HL-60/S4 (cell line): Measurements from ENCODE around the gene TMEM179.

Experiments used
- in situ Hi-C: fragments of 300-500 bp; cut with MboI; formaldehyde crosslinking; loops from 2 replicates; pipeline ENCODE4 v1.14.3; 2022; ENCODE audit warnings: low sequenced_read_pairs

TMEM179 gene

GRCh38 chr14:104558231-104559027 is 46.1 kb downstream of the TMEM179 start:
- in situ Hi-C loops, result no loop called here

- in situ Hi-C loops, result no loop called here
Observed at GRCh38 chr14:104557766-104558165, 46.8 kb downstream of the TMEM179 start.

GRCh38 chr14:104557086-104557485 is 47.5 kb downstream of the TMEM179 start:
- in situ Hi-C loops, result no loop called here

- in situ Hi-C loops, result no loop called here
Observed at GRCh38 chr14:104556256-104557021, 48.1 kb downstream of the TMEM179 start.

GRCh38 chr14:104555430-104556255 is 48.9 kb downstream of the TMEM179 start:
- in situ Hi-C loops, result no loop called here

- in situ Hi-C loops, result no loop called here
Observed at GRCh38 chr14:104554608-104555429, 49.8 kb downstream of the TMEM179 start.

GRCh38 chr14:104554088-104554607 is 50.4 kb downstream of the TMEM179 start:
- in situ Hi-C loops, result no loop called here

GRCh38 chr14:104553166-104554087 is 51.1 kb downstream of the TMEM179 start:
- in situ Hi-C loops, result no loop called here

GRCh38 chr14:104552738-104553125 is 51.8 kb downstream of the TMEM179 start:
- in situ Hi-C loops, result no loop called here

- in situ Hi-C loops, result no loop called here
Observed at GRCh38 chr14:104551851-104552737, 52.5 kb downstream of the TMEM179 start.

- in situ Hi-C loops, result no loop called here
Observed at GRCh38 chr14:104550861-104551728, 53.5 kb downstream of the TMEM179 start.

GRCh38 chr14:104550340-104550860 is 54.2 kb downstream of the TMEM179 start:
- in situ Hi-C loops, result no loop called here

- in situ Hi-C loops, result no loop called here
Observed at GRCh38 chr14:104549536-104550339, 54.8 kb downstream of the TMEM179 start.

GRCh38 chr14:104548802-104549535 is 55.6 kb downstream of the TMEM179 start:
- in situ Hi-C loops, result no loop called here

GRCh38 chr14:104547998-104548700 is 56.4 kb downstream of the TMEM179 start:
- in situ Hi-C loops, result no loop called here
